HG03378 (cell line): ENCODE results near the gene GIGYF1.
"Not testable (repeated sequence)": the region's sequence is repeated elsewhere in the genome, so short reads cannot be mapped to it uniquely, and the experiment has no call there.

Source experiments
- ATAC-seq: cut with Tn5 transposase; IDR thresholded peaks from one replicate; pipeline ENCODE4 v1.9.1; 2021; ENCODE audit warnings: mild to moderate bottlenecking, moderate library complexity; ENCODE audit not compliant: unreplicated experiment

GIGYF1 gene

DNA sequence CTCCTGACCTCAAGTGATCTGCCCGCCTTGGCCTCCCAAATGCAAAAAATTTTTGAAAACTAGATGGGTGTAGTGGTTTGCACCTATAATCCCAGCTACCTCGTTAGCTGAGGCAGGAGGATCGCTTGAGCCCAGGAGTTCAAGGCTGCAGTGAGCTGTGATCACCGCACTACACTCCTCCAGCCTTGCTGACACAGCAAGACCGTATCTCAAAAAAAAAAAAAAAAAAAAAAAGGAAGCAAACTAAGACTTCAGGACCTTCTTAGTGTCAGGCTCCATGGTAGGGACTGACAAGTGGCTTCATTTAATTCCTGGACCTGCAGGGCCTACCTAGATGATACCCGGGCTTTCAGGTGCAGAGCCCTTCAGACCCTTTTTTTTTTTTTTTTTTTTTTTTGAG is 14.3 kb upstream of the GIGYF1 start:
- ATAC-seq: no peak

DNA sequence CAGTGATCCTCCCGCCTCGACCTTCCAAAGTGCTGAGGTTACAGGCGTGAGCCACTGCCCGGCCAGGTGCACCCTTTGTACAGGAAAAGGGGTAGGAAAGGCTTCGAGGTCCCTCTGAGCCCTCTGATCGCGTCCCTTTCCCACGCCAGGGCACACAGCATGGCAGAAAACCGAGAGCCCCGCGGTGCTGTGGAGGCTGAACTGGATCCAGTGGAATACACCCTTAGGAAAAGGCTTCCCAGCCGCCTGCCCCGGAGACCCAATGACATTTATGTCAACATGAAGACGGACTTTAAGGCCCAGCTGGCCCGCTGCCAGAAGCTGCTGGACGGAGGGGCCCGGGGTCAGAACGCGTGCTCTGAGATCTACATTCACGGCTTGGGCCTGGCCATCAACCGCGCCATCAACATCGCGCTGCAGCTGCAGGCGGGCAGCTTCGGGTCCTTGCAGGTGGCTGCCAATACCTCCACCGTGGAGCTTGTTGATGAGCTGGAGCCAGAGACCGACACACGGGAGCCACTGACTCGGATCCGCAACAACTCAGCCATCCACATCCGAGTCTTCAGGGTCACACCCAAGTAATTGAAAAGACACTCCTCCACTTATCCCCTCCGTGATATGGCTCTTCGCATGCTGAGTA is 12.7 kb upstream of the GIGYF1 start:
- no peak for ATAC-seq

GRCh38 chr7:100705753-100706671 is 12.0 kb upstream of the GIGYF1 start, which contains the start of gene POP7:
Gene POP7 (plus strand): TSS chr7:100706121. CDS start chr7:100706831, 710 bp downstream.
- peak; percentile 68 for ATAC-seq

DNA sequence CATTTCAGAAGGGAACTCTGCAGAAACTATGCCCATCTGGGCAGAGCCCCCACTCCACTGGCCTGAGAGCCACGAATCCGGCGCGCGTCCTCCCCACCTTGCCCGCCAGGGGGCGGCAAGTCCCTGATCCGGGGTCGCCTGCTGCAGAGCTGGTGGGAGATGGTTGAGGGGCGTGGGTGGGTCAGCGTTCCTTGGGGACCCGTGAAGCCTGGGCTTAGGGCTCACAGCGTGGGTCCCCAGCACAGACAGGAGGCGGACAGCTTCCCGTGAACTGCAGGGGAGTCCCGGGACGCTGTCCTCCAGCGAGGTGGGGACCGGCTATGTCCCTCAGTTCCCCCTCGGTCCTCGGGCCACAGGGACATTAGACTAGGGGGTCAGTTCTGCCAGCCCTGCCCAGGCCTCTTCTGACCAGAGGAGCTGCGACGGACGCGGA is 11.3 kb upstream of the GIGYF1 start:
- ATAC-seq: peak; percentile 54

- not testable (repeated sequence) for ATAC-seq
Measured at GRCh38 chr7:100701089-100701488, 7.0 kb upstream of the GIGYF1 start.

GRCh38 chr7:100699018-100699417 is 5.0 kb upstream of the GIGYF1 start:
- no peak for ATAC-seq

GRCh38 chr7:100696123-100696521 is 2.1 kb upstream of the GIGYF1 start:
- no peak for ATAC-seq

DNA sequence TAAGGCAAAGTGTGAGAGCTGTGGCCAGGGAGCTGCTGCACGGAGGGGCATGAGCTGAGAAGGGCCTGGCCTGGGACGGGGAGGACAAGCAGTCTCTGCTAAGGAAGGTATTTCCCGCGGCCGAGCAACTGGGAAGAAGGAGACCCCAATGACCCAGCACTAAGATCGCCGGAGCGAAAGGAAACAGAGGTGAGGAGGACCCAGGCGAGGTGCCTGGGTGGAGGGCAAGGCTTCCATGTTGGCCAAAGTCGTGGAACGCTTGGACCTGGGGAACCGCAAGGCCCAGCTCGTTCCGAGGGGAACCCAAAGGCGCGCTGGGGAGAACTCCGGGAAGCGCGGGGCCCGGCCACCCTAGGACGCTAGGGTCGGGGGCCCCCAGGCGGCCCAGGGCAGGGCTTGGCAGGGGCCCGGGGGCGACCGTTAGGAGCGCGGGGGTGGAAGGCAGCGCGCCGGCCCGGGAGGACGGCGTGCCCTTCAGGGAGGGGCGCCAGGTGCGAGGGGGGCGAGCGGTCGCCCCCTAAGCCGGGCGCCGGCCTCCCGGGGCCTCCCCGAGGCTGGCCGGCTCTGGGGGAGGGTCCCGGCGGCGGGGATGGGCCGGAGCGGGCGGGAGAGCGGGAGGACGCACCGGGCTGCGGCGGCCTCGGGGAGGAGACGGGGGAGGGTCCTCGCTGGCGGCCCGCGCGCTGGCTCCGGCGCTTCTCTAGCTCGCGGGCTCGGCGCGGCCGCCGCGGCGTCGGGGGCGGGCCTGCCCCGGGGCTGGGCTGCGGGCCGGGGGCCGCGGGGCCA is 545 bp downstream of the GIGYF1 start:
- ATAC-seq: no peak

DNA sequence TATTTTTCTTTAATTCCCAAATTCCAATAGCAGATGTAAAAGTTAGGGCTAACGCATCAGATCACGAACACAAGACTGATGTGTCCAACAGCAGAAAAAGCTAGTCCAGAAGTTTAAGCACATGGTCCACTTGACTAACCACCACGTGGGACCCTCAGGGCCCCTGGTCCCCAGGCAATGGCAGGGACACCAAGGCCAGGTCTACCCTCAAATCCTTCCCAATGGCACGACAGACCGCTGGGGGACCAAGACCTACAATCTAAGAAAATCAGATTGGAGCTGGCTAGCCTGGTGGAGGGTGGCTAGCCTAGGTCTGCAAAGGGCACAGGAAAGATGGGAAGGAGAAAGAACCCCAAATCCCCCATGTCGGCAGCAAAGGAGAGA is 1.5 kb downstream of the GIGYF1 start:
- ATAC-seq: no peak

DNA sequence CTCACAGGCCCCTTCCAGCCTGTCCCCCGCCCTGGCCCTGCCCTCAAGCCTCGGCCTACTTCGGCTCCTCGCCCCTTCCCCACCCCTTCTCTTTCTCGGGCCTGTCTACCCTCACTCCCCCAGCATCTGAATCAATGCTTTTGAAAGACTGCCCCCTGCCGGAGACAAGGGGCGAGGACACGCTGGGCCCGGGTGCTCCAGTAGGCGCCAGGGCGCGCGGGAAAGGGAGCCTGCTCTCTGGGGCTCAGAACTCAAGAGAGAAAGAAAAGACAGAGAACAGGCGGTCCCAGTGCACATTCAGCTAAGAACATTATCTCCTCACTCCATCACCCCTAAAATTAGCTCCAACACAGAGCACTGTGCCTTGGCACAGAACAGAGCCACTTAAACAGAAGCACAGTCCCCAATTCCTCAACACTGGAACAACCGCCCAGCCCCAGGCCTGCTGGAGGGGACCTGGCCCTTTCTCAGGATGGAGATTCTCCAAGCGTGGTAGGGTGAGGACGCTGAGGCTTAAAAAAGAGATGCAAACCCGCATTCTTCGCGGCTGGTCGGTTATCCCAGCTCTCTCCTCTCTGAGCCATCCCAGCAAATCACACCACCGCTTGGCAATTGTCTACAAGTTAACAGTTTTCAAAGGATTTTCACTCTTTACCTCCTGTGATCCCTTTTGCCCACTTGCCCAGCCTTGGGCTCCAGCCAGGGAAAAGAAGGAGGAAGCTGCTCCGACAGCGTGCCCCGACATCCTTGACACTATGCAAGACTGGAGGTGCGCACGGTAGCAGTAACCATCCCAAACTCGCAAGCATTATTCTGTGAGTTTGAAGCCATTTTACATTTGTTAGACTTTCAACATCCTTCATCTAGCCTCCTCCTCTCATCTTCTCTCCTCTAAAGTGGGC is 2.1 kb downstream of the GIGYF1 start:
- peak; percentile 40 for ATAC-seq

- no peak for ATAC-seq
Measured at GRCh38 chr7:100689230-100690135, 4.6 kb downstream of the GIGYF1 start.

DNA sequence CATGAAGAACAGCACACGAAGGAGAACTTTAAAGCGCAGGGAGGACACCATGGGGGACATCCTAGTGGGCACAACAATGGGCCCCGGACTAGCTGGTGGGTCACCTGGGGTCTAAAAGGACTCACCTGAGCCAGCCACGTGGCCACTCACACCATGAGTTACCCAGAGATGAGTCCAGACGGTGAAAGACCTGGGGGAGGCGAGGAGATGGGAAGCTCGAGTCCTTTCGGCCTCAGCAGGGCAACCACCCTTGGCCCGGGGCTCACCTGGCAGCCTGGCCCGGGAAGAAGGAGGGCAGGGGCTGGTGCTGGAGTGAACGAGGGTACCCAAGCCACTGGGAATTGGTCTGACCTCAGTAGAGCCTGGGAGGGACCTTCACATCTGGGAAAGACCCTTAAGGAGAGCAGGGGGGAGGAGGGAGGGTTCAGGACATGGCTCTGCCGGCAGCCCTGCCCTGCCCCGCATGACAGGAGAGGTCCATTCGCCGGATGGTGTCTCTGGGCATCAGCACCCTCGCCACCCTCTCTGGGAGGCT is 5.7 kb downstream of the GIGYF1 start:
- no peak for ATAC-seq

- no peak for ATAC-seq
Measured at GRCh38 chr7:100687751-100688300, 6.2 kb downstream of the GIGYF1 start.

DNA sequence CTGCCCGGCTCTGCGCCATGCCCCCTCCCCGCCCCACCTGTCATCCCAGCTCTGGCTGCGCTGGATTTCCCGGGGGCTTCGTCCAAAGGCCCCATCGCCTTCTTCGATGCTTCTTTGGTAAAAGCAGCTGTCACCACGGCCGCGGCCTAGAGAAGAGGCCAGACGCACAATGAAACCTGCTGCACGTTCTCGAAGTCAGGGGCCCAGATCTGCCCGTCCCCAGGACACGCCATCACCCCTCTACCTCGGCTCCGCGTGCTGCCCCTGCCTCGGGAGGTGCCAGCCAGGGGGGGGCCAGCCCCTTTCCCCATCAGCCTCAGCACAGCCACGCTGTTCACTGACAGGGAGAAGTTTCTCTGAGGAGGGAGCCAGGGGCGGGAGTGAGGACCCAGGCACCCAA is 6.8 kb downstream of the GIGYF1 start:
- no peak for ATAC-seq

DNA sequence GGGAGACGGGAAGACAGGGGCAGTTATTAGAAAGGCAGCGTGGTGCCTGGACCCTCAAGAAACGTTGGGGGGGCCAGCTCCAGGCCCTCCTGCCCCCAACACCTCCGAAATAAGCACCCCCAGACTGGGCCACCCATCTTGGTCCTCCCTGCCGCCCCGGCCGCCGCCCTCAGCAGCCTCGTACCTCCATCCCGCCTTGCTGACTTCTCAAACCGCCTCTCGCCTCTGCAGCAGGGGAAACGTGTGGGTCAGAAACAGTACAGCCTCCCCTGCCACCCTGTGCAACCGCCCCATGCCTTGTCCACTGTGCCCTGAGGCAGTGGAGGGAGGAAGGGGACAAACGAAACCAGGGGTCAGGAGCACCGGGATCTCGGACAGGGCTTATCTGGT is 7.2 kb downstream of the GIGYF1 start:
- no peak for ATAC-seq

GRCh38 chr7:100686201-100686821 is 7.7 kb downstream of the GIGYF1 start:
- no peak for ATAC-seq

DNA sequence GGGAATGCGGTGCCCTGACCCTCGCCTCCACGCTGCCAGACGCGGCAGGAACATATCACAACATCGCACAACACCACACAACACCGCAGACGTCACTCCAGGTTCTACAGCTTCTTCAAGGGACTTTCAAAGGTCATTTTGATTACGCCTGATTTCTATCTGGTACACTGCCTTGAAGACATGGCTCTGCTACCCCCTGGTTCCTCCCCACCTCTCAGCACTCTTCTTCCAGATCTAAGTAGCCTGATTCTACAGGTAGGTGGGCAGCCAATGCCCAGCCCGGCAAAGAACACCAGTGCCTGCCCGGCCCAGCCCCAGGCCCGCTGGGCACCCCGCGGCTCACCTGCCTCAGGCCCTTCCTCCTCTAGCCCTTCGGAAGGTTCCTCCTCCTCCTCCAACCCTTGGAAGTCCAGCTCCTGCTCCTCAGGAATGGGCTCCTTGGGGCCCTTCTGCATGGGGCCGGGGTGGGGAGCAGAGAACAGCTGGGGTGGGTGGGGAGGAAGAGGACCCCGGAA is 8.4 kb downstream of the GIGYF1 start:
- ATAC-seq: no peak

GRCh38 chr7:100685049-100685605 is 8.9 kb downstream of the GIGYF1 start:
- no peak for ATAC-seq
